ENCODE data around the gene KDM4C.

KDM4C gene

GRCh38 chr9:6827439-6828145, 69.8 kb downstream of the KDM4C start:
- H3K9me2 ChIP-seq (ENCODE audit: low read depth, low read length): no peaks in the 10 kb centered on the region
- no peaks in the 10 kb centered on the region for H3K27me3 ChIP-seq (ENCODE audit: insufficient read depth, low read length)
- no peak overlapping the region for H3K4me3 ChIP-seq (ENCODE audit: low read depth, low read length, poor library complexity, severe bottlenecking)
- no peaks in the 10 kb centered on the region for H4K20me1 ChIP-seq (ENCODE audit: insufficient read depth, low read length)
- no peak overlapping the region for H3K4me2 ChIP-seq (ENCODE audit: low read length)
- no peaks in the 10 kb centered on the region for H3K9me3 ChIP-seq (ENCODE audit: low read length)
- no peak for TF ChIP-seq EZH2 (IDR thresholded peaks at IDR 0.05; ENCODE audit: borderline replicate concordance, low read length)
- peak; percentile 76 for TF ChIP-seq CTCF (IDR thresholded peaks at IDR 0.05; ENCODE audit: low read length)
- no peaks in the 10 kb centered on the region for H3F3A ChIP-seq (ENCODE audit: insufficient read depth, low read length)
- no peaks in the 10 kb centered on the region for H3K4me1 ChIP-seq (ENCODE audit: insufficient read depth, low read length, severe bottlenecking)
- H2AFZ ChIP-seq (ENCODE audit: low read length): no peak overlapping the region
- H3K79me2 ChIP-seq (ENCODE audit: insufficient read depth, low read length): no peaks in the 10 kb centered on the region
- no peak overlapping the region for H3K27ac ChIP-seq (ENCODE audit: low read depth, low read length, poor library complexity, severe bottlenecking)
- H3K9ac ChIP-seq (ENCODE audit: low read length): no peak overlapping the region
- peaks cover 33% of the 10 kb centered on the region for H3K36me3 ChIP-seq (ENCODE audit: insufficient read depth, low read length)

- no peaks in the 10 kb centered on the region for H3K79me2 ChIP-seq (ENCODE audit: insufficient read depth, low read length)
- H3K27me3 ChIP-seq (ENCODE audit: insufficient read depth, low read length): no peaks in the 10 kb centered on the region
- no peak for TF ChIP-seq EZH2 (IDR thresholded peaks at IDR 0.05; ENCODE audit: borderline replicate concordance, low read length)
- no peak for TF ChIP-seq CTCF (IDR thresholded peaks at IDR 0.05; ENCODE audit: low read length)
- no peaks in the 10 kb centered on the region for H3K4me1 ChIP-seq (ENCODE audit: insufficient read depth, low read length, severe bottlenecking)
- H3K4me3 ChIP-seq (ENCODE audit: low read depth, low read length, poor library complexity, severe bottlenecking): no peak overlapping the region
- H3F3A ChIP-seq (ENCODE audit: insufficient read depth, low read length): no peaks in the 10 kb centered on the region
- H3K36me3 ChIP-seq (ENCODE audit: insufficient read depth, low read length): peaks cover 24% of the 10 kb centered on the region
- H3K4me2 ChIP-seq (ENCODE audit: low read length): no peak overlapping the region
- no peak overlapping the region for H3K9ac ChIP-seq (ENCODE audit: low read length)
- H3K9me3 ChIP-seq (ENCODE audit: low read length): no peaks in the 10 kb centered on the region
- no peak overlapping the region for H3K27ac ChIP-seq (ENCODE audit: low read depth, low read length, poor library complexity, severe bottlenecking)
- H2AFZ ChIP-seq (ENCODE audit: low read length): no peak overlapping the region
- H4K20me1 ChIP-seq (ENCODE audit: insufficient read depth, low read length): no peaks in the 10 kb centered on the region
- no peaks in the 10 kb centered on the region for H3K9me2 ChIP-seq (ENCODE audit: low read depth, low read length)
Observed at GRCh38 chr9:6829027-6829426, 71.3 kb downstream of the KDM4C start.

- no peaks in the 10 kb centered on the region for H3K79me2 ChIP-seq (ENCODE audit: insufficient read depth, low read length)
- no peak for TF ChIP-seq EZH2 (IDR thresholded peaks at IDR 0.05; ENCODE audit: borderline replicate concordance, low read length)
- TF ChIP-seq CTCF (IDR thresholded peaks at IDR 0.05; ENCODE audit: low read length): no peak
- no peaks in the 10 kb centered on the region for H3F3A ChIP-seq (ENCODE audit: insufficient read depth, low read length)
- no peak overlapping the region for H2AFZ ChIP-seq (ENCODE audit: low read length)
- H3K27me3 ChIP-seq (ENCODE audit: insufficient read depth, low read length): no peaks in the 10 kb centered on the region
- H3K4me1 ChIP-seq (ENCODE audit: insufficient read depth, low read length, severe bottlenecking): no peaks in the 10 kb centered on the region
- no peaks in the 10 kb centered on the region for H3K9me3 ChIP-seq (ENCODE audit: low read length)
- H3K9me2 ChIP-seq (ENCODE audit: low read depth, low read length): no peaks in the 10 kb centered on the region
- H4K20me1 ChIP-seq (ENCODE audit: insufficient read depth, low read length): no peaks in the 10 kb centered on the region
- H3K27ac ChIP-seq (ENCODE audit: low read depth, low read length, poor library complexity, severe bottlenecking): no peak overlapping the region
- H3K4me3 ChIP-seq (ENCODE audit: low read depth, low read length, poor library complexity, severe bottlenecking): no peak overlapping the region
- no peak overlapping the region for H3K9ac ChIP-seq (ENCODE audit: low read length)
- H3K36me3 ChIP-seq (ENCODE audit: insufficient read depth, low read length): peaks cover 27% of the 10 kb centered on the region
- no peak overlapping the region for H3K4me2 ChIP-seq (ENCODE audit: low read length)
Observed at GRCh38 chr9:6829536-6829935, 71.8 kb downstream of the KDM4C start.
